Measurements from ENCODE around the gene DISC1.
"Not testable (repeated sequence)": the region's sequence is repeated elsewhere in the genome, so short reads cannot be mapped to it uniquely, and the experiment has no call there.

The DISC1 gene

GRCh38 chr1:231605149-231606100, 21.2 kb upstream of the DISC1 start:
- in situ Hi-C loops (cut with MboI; ENCODE audit: low sequenced_read_pairs): no loop called here

- in situ Hi-C loops (cut with MboI; ENCODE audit: low sequenced_read_pairs): no loop called here
Observed at GRCh38 chr1:231606712-231607111, 19.9 kb upstream of the DISC1 start.

- in situ Hi-C loops (cut with MboI; ENCODE audit: low sequenced_read_pairs): no loop called here
Observed at GRCh38 chr1:231610388-231610787, 16.2 kb upstream of the DISC1 start.

- in situ Hi-C loops (cut with MboI; ENCODE audit: low sequenced_read_pairs): no loop called here
Observed at GRCh38 chr1:231611111-231611510, 15.5 kb upstream of the DISC1 start.

- in situ Hi-C loops (cut with MboI; ENCODE audit: low sequenced_read_pairs): no loop called here
Observed at GRCh38 chr1:231611851-231612250, 14.7 kb upstream of the DISC1 start.

GRCh38 chr1:231612393-231613089, 14.0 kb upstream of the DISC1 start:
- in situ Hi-C loops (cut with MboI; ENCODE audit: low sequenced_read_pairs): no loop called here

GRCh38 chr1:231613419-231614349, 12.9 kb upstream of the DISC1 start:
- in situ Hi-C loops (cut with MboI; ENCODE audit: low sequenced_read_pairs): no loop called here

- in situ Hi-C loops (cut with MboI; ENCODE audit: low sequenced_read_pairs): no loop called here
Observed at GRCh38 chr1:231616667-231617066, 9.9 kb upstream of the DISC1 start.

GRCh38 chr1:231618609-231619256, 7.9 kb upstream of the DISC1 start:
- in situ Hi-C loops (cut with MboI; ENCODE audit: low sequenced_read_pairs): no loop called here

GRCh38 chr1:231619257-231619634, 7.3 kb upstream of the DISC1 start:
- in situ Hi-C loops (cut with MboI; ENCODE audit: low sequenced_read_pairs): no loop called here

- in situ Hi-C loops (cut with MboI; ENCODE audit: low sequenced_read_pairs): not testable (repeated sequence)
Observed at GRCh38 chr1:231625042-231625441, 1.5 kb upstream of the DISC1 start.

GRCh38 chr1:231625975-231626534, 535 bp upstream of the DISC1 start:
- in situ Hi-C loops (cut with MboI; ENCODE audit: low sequenced_read_pairs): no loop called here

GRCh38 chr1:231626951-231627614, 493 bp downstream of the DISC1 start:
- in situ Hi-C loops (cut with MboI; ENCODE audit: low sequenced_read_pairs): no loop called here

- in situ Hi-C loops (cut with MboI; ENCODE audit: low sequenced_read_pairs): no loop called here
Observed at GRCh38 chr1:231628207-231628876, 1.8 kb downstream of the DISC1 start.

GRCh38 chr1:231629132-231629531, 2.5 kb downstream of the DISC1 start:
- in situ Hi-C loops (cut with MboI; ENCODE audit: low sequenced_read_pairs): no loop called here

- in situ Hi-C loops (cut with MboI; ENCODE audit: low sequenced_read_pairs): no loop called here
Observed at GRCh38 chr1:231630558-231631205, 4.1 kb downstream of the DISC1 start.

GRCh38 chr1:231631717-231632116, 5.1 kb downstream of the DISC1 start:
- in situ Hi-C loops (cut with MboI; ENCODE audit: low sequenced_read_pairs): no loop called here

- in situ Hi-C loops (cut with MboI; ENCODE audit: low sequenced_read_pairs): no loop called here
Observed at GRCh38 chr1:231632119-231632518, 5.5 kb downstream of the DISC1 start.
